Gastrocnemius medialis (tissue), 4 donors: ENCODE data around the gene SHISA6. TPM values are rescaled to one million over a fixed set of nuclear protein-coding genes. Genes with fewer than 3 reads are reported as not detected.

Source experiments
- ATAC-seq, 2 donors: fragments of 150-250 bp; one replicate each; pipeline ENCODE4 v1.9.1; 2016
- DNase-seq, 2 donors: peaks; one replicate each; pipeline ENCODE4 v3.0.0-alpha.2; 2019
- H3K27ac ChIP-seq, 4 donors: fragments of 200-600 bp; sonication (generic); 1 replicate in 1 of 4; 2 replicates in 3 of 4; pipeline ENCODE4 v1.5.1; 2016 to 2018; ENCODE audit warnings: mild to moderate bottlenecking in 2 of 4, moderate library complexity in 1 of 4
- H3K27me3 ChIP-seq, 3 donors: fragments of 200-600 bp; sonication (generic) in 2 of 3; 1 replicate in 1 of 3; 2 replicates in 2 of 3; pipeline versions ENCODE4 v1.5.1 to v1.6.0; 2016 to 2019; ENCODE audit warnings: mild to moderate bottlenecking in 1 of 3, moderate library complexity in 1 of 3
- H3K36me3 ChIP-seq, 2 donors: fragments of 200-600 bp; sonication (generic) in 1 of 2; one replicate each; pipeline ENCODE4 v1.5.1; 2017 to 2018
- H3K4me1 ChIP-seq, 2 donors: fragments of 200-600 bp; sonication (generic) in 1 of 2; one replicate each; pipeline ENCODE4 v1.5.1; 2016 to 2017; ENCODE audit warnings: mild to moderate bottlenecking in 2 of 2
- H3K4me3 ChIP-seq, 4 donors: fragments of 200-600 bp; sonication (generic) in 3 of 4; 1 replicate in 1 of 4; 2 replicates in 3 of 4; pipeline ENCODE4 v1.5.1; 2016 to 2019; ENCODE audit warnings: mild to moderate bottlenecking in 2 of 4
- H3K9me3 ChIP-seq, 3 donors: fragments of 200-600 bp; sonication (generic) in 2 of 3; 1 replicate in 1 of 3; 2 replicates in 2 of 3; pipeline ENCODE4 v1.5.1; 2016 to 2019
- POLR2A ChIP-seq, 2 donors: fragments of 450-650 bp; IDR thresholded peaks; one replicate each; pipeline ENCODE4 v1.6.1; 2017; ENCODE audit warnings: antibody characterized with exemption in 2 of 2, mild to moderate bottlenecking in 2 of 2, moderate library complexity in 2 of 2
- in situ Hi-C, 4 donors: fragments of 200-750 bp; cut with MboI; loops; one replicate each; pipeline versions ENCODE4 v1.15.0 to v1.8.0; 2017; ENCODE audit warnings: low sequenced_read_pairs in 4 of 4
- intact Hi-C: fragments of 100-400 bp; cut with DNase I; formaldehyde crosslinking; loops from one replicate; pipeline ENCODE4 v1.15.1; 2023; ENCODE audit warnings: low total_unique reads
- total RNA-seq, 4 donors: library from RNA; depleted of rRNA; stranded (reverse); fragments of >200 nt; gene quantifications; one replicate each; pipeline versions ENCODE4 v1.1.0 to v1.2.3, GENCODE V29; 2016
- TF ChIP-seq, protein P1 (sequence below), 5 experiments: fragments of 450-650 bp in 3 of 5; fragments of 200-600 bp in 2 of 5; sonication (generic) in 2 of 5; IDR thresholded peaks in 4 of 5; conservative IDR thresholded peaks in 1 of 5; 1 replicate in 4 of 5; 2 replicates in 1 of 5; pipeline ENCODE4 v1.5.1; 2016 to 2019; ENCODE audit warnings: antibody characterized with exemption in 5 of 5, mild to moderate bottlenecking in 3 of 5, moderate library complexity in 3 of 5

SHISA6 gene
- total RNA-seq, 4 donors from 2014 or later = 0.19 to 0.46 (median 0.31) TPM

DNA sequence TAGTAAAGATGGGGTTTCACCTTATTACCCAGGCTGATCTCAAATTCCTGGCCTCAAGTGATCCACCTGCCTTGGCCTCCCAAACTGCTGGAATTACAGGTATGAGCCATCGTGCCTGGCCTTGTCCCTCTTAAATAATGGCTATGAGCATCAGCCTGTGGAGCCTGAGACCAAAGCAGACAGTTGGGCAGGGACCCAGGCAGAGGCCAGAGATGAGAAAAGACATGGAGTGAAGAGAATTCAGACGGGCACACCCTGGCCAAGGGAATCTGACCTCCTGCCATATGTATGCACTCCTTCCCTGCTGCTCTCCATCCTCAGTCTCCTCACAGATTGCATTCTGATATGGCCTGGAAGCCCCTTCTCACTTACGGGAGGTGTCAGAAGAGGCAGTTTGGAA lies 258.9 kb downstream of the SHISA6 start:
- no peaks in the 10 kb centered on the region for H3K4me1 ChIP-seq
- no peak overlapping the region for H3K4me3 ChIP-seq
- no peaks in the 10 kb centered on the region for H3K27me3 ChIP-seq
- no peaks in the 10 kb centered on the region for H3K36me3 ChIP-seq
- ATAC-seq = no peak
- TF ChIP-seq POLR2A (IDR thresholded peaks at IDR 0.05) = no peak
- TF ChIP-seq, protein P1, sequence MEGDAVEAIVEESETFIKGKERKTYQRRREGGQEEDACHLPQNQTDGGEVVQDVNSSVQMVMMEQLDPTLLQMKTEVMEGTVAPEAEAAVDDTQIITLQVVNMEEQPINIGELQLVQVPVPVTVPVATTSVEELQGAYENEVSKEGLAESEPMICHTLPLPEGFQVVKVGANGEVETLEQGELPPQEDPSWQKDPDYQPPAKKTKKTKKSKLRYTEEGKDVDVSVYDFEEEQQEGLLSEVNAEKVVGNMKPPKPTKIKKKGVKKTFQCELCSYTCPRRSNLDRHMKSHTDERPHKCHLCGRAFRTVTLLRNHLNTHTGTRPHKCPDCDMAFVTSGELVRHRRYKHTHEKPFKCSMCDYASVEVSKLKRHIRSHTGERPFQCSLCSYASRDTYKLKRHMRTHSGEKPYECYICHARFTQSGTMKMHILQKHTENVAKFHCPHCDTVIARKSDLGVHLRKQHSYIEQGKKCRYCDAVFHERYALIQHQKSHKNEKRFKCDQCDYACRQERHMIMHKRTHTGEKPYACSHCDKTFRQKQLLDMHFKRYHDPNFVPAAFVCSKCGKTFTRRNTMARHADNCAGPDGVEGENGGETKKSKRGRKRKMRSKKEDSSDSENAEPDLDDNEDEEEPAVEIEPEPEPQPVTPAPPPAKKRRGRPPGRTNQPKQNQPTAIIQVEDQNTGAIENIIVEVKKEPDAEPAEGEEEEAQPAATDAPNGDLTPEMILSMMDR (IDR thresholded peaks at IDR 0.05 in 4 of 5, conservative IDR thresholded peaks at IDR 0.05 in 1 of 5) = no peak
- no peak overlapping the region for H3K27ac ChIP-seq
- H3K9me3 ChIP-seq = no peaks in the 10 kb centered on the region
- intact Hi-C loops = no loop called here
- in situ Hi-C loops = loop anchor here in 2 of 4 donors (25.0 kb wide), 1 partner anchor 112 kb away; no protein-coding TSS in a partner anchor
- no peak for DNase-seq

DNA sequence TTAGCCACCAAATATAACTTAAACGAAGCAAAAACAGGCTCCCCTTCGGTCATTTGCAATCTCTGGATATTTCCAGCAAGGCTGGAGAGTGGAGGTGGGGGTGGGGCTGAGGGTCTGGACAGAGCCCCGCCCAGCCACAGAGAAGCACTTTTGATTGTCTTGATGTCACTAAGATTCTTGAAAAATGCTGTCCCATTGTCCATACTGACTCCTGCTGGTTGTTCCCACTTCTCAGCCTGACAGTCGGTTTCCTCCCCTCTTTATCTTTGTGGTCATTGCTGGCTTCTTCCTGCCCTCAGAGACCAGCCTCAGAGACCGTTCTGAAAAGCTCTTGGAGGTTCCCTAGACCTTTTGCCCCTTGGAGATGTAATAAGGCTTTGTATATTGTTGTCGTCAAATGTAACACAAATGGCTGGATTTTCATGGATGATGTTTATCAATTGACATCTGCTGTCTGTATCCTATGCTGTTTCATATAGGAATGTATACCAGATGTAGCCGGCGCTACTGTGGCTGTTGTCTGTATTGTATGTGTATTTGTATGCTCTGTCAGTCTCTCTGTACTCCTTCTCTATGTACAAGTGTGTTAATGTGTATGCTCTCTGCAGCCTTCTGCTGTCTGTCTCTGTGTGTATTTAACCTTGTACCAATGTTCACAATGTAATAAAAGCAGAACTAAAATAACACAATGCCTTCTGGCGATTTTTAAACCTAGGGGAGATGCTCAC lies 262.5 kb downstream of the SHISA6 start:
- H3K27ac ChIP-seq = no peak overlapping the region
- no peak for ATAC-seq
- intact Hi-C loops = no loop called here
- H3K27me3 ChIP-seq = no peaks in the 10 kb centered on the region
- in situ Hi-C loops = loop anchor here in 2 of 4 donors (25.0 kb wide), 1 partner anchor 109 kb away; no protein-coding TSS in a partner anchor
- DNase-seq = no peak
- no peaks in the 10 kb centered on the region for H3K4me1 ChIP-seq
- TF ChIP-seq, protein P1 (IDR thresholded peaks at IDR 0.05 in 4 of 5, conservative IDR thresholded peaks at IDR 0.05 in 1 of 5) = no peak
- TF ChIP-seq POLR2A (IDR thresholded peaks at IDR 0.05) = no peak
- H3K4me3 ChIP-seq = no peak overlapping the region
- H3K9me3 ChIP-seq = no peaks in the 10 kb centered on the region
- H3K36me3 ChIP-seq = no peaks in the 10 kb centered on the region

DNA sequence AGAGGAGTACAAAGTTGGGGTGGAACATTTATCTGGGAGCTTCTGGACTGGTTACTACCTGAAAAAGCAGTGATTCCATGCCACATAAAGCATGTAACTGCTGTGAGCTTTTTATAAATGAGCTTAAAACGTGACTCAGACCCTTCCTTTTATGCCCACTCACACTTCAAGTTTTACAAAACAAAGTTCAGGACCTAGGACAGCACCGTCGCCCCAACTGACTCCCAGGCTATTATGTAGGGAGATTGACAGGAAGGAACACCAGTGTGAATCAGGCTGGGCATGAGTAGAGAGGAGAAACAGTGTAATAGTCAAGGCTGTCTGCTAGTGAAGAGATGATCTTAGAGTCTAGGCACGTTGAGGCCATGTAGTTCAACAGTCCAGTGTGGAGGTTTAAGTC lies 265.6 kb downstream of the SHISA6 start:
- intact Hi-C loops (no loop called here), in situ Hi-C loops (loop anchor here in 2 of 4 donors (25.0 kb wide), 1 partner anchor 106 kb away; no protein-coding TSS in a partner anchor)
- no peak for ATAC-seq
- Histone ChIP-seq H3K4me1 (no peaks in the 10 kb centered on the region), H3K27me3 (no peaks in the 10 kb centered on the region), H3K27ac (no peak overlapping the region), H3K4me3 (no peak overlapping the region), H3K9me3 (no peaks in the 10 kb centered on the region), H3K36me3 (no peaks in the 10 kb centered on the region)
- DNase-seq = no peak
- TF ChIP-seq POLR2A (IDR thresholded peaks at IDR 0.05) = no peak
- TF ChIP-seq, protein P1 (IDR thresholded peaks at IDR 0.05 in 4 of 5, conservative IDR thresholded peaks at IDR 0.05 in 1 of 5) = no peak

DNA sequence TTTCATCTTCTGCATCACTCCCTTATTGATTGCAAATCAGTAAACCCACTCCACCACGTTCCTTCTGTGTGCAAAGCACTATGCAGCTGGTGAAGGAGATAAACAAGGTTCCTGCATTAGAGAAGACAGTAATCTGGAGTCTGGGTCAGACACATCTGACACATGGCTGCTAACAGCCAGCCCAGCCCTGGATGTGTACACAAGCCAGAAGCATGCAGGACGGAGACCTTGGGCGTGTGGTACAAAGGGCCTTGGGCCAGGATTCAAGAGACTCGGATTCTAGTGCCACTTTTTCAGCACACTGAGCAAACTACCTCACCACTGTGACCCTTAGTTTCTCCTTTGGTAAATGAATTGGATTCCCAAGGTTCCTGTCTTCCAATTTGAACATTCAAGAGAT lies 270.7 kb downstream of the SHISA6 start:
- intact Hi-C loops (no loop called here), in situ Hi-C loops (loop anchor here in 2 of 4 donors (25.0 kb wide), 1 partner anchor 101 kb away; no protein-coding TSS in a partner anchor)
- H3K4me1 ChIP-seq = no peaks in the 10 kb centered on the region
- no peaks in the 10 kb centered on the region for H3K9me3 ChIP-seq
- no peak overlapping the region for H3K27ac ChIP-seq
- H3K4me3 ChIP-seq = no peak overlapping the region
- DNase-seq = no peak
- H3K27me3 ChIP-seq = no peaks in the 10 kb centered on the region
- H3K36me3 ChIP-seq = no peaks in the 10 kb centered on the region
- TF ChIP-seq POLR2A (IDR thresholded peaks at IDR 0.05) = no peak
- TF ChIP-seq, protein P1 (IDR thresholded peaks at IDR 0.05 in 4 of 5, conservative IDR thresholded peaks at IDR 0.05 in 1 of 5) = no peak
- ATAC-seq = no peak
